AG04449 (cell line): Measurements from ENCODE around the gene ERC2.

Experiments
- CTCF ChIA-PET: fragments of 350-600 bp; formaldehyde crosslinking; extraction: SDS; loops from one replicate; lab custom pipeline; 2021; ENCODE audit warnings: antibody characterized with exemption; lab: Yijun Ruan, JAX
- POLR2A ChIA-PET: fragments of 400-600, 350-600 bp; formaldehyde crosslinking; extraction: SDS; loops from one replicate; lab custom pipeline; 2020; ENCODE audit warnings: antibody characterized with exemption, inconsistent platforms; lab: Yijun Ruan, JAX
- DNase-seq: peaks from one replicate; pipeline ENCODE4 v3.0.0-alpha.2; 2010; ENCODE audit warnings: low read depth, low spot score
- H3K4me3 ChIP-seq: 2 replicates; pipeline ENCODE4 v1.5.1; 2011; ENCODE audit warnings: low read depth, mild to moderate bottlenecking, control low read depth, low read length
- TF ChIP-seq, protein P1 (sequence below): IDR thresholded peaks from one replicate; pipeline ENCODE4 v1.5.1; 2011; ENCODE audit warnings: mild to moderate bottlenecking, moderate library complexity, low read length, control low read depth, inconsistent platforms; ENCODE audit not compliant: insufficient read depth; ENCODE audit errors: missing control alignments

Gene ERC2

DNA sequence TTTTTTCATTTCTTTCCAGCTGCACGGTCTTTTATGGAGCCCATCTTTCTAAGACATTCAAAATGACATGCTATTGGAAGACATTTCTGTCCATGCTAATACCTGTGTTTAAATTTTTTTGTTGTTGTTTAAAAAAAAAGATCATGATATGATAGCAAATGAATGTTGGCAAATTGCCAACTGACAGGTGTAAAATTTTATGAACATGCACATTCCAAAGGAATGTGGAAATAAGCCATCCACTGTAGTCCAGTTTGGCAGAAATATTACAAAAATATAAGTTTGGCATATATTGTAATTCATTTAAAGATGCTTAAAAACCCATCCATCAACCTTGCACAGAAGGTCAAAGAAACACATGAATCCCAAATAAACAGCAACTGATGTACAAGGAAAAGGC is 905.6 kb downstream of the ERC2 start:
- CTCF ChIA-PET = no interaction called here

DNA sequence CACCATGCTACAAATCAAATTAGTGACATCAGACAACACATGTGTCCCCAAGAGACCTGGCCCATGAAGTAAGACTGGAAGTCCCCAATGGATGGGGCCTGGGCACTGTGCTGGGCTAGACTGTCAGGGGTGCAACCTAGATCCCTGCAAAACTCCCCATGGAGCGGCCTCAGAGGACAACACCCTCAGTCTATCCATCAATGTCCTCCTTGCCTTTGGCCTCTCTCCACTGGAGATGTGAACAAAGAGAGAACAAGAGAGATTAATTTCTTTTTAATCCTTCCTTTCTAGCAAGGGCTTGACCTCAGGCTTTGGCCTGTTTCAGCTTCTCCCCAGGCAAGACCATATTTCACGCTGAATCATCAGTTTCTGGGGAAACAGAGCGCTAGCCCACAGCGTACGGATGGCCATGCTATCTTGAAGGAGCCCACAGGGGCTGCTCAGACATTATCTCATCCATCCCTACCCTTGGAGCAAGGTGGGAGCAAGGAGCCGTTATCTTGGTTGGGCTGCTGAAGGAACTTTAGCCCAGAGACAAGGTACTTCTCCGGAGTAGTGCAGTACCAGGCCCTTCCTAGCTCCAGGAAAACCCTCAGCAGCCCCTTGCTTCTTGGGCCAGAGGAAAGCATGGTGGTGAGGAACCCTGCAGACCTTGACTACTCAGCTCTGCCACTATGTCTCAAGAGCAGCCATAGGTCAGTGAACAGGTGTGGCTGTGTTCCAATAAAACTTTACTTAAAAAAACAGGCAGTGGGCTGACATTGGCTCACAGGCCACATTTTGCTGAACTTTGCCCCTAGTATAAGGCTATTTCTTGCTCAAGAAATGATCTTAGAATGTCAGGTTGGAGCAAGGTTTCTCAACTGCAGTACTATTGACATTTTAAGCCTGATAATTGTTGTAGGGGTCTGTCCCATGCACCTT is 908.5 kb downstream of the ERC2 start:
- no peak for DNase-seq

More for the DNA sequence above, 905.6 kb downstream of the ERC2 start:
- H3K4me3 ChIP-seq = no peak overlapping the region
- POLR2A ChIA-PET = no interaction called here
- no peak for DNase-seq
- TF ChIP-seq, protein P1, sequence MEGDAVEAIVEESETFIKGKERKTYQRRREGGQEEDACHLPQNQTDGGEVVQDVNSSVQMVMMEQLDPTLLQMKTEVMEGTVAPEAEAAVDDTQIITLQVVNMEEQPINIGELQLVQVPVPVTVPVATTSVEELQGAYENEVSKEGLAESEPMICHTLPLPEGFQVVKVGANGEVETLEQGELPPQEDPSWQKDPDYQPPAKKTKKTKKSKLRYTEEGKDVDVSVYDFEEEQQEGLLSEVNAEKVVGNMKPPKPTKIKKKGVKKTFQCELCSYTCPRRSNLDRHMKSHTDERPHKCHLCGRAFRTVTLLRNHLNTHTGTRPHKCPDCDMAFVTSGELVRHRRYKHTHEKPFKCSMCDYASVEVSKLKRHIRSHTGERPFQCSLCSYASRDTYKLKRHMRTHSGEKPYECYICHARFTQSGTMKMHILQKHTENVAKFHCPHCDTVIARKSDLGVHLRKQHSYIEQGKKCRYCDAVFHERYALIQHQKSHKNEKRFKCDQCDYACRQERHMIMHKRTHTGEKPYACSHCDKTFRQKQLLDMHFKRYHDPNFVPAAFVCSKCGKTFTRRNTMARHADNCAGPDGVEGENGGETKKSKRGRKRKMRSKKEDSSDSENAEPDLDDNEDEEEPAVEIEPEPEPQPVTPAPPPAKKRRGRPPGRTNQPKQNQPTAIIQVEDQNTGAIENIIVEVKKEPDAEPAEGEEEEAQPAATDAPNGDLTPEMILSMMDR = no peak

DNA sequence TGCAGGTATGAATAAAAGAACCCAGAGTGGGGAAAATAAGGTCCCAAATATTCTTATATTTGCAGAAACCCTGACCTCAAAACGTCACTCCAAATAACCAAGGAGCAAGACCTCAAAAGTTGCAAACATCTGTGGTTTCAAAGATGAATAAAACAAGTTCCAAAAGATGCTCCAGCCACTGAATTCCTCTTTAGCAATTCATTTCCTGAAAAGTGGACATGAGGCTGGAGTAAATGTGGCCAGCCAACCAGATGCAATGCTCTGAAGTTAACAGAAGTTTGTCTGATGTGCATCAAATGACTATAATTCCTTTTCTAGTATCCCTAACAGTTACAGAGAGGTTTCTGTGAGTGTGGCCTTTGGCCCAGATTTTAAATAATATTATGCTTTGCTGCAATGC is 910.0 kb downstream of the ERC2 start:
- TF ChIP-seq, protein P1 = no peak
- no peak overlapping the region for H3K4me3 ChIP-seq
- peak; percentile 16 for DNase-seq
- ChIA-PET CTCF (no interaction called here), POLR2A (no interaction called here)

More for the DNA sequence above, 908.5 kb downstream of the ERC2 start:
- ChIA-PET POLR2A (no interaction called here), CTCF (no interaction called here)
- TF ChIP-seq, protein P1 = no peak
- no peak overlapping the region for H3K4me3 ChIP-seq

DNA sequence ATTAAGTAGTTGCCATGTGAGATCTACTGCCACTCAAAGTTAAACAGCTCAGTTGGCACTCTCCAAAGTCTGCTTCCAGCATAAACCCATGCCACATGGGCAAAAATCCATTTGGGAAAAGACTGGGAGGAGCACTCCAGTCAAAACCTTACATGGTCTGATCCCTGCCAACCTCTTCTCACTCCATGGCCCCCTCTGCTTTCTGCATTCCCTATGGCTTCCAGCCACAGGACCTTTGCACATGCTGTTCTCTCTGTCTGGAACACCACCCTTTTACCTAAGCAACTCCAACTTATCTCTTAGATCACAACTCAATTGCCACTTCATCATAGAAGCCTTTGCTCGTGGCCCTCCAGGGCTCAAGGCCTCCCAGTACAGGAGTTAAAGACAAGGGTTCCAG is 910.7 kb downstream of the ERC2 start:
- TF ChIP-seq, protein P1 = no peak
- ChIA-PET POLR2A (no interaction called here), CTCF (no interaction called here)
- no peak for DNase-seq
- H3K4me3 ChIP-seq = no peak overlapping the region

DNA sequence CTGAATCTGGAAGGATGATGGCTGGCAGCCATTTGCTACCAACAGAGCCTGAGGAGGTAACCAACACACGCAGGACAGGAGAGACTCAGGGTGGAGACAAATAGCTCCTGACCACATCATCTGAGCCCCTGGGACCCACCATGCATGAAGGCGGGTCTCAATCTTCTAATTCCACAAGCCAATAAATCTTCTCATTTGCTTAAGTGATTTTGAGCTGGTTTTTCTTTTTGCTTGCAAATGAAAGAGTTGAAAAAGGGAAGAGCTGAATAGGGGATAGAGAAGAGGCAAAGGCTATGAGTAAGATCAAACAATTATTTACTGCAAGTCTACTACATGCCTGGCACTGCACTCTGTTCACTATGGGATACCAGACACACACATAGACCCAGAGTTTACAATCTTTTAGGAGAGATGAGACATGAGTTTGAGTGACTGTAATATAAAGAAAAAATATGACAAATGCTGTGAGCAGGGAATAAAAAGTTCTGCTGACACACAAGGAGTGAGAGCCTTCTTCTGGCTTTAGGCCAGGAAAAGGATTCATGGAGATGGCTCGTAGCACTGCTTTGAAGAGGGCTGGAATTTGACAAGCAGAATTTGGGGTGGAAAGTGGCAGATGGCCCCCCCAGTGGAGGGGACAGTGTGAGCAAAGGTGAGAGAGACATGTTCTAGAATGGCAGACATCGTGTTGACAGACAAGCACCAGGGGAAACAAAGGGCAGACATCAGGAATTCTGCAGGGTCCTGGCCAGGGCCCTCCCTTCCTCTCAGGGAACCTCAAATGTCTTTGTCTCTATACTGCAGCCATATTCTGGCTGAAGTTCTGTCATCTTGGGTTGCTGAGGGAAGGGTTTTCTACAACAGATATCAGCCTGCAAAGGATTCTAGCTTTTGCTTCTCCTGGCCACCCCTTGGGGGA is 911.4 kb downstream of the ERC2 start:
- CTCF ChIA-PET = interaction anchor here (0.8 to 0.9 kb wide), 2 partner anchors 10 to 64 kb away, joined by 3 read pairs; no protein-coding TSS in a partner anchor
- TF ChIP-seq, protein P1 = no peak
- DNase-seq = no peak
- no peak overlapping the region for H3K4me3 ChIP-seq
- POLR2A ChIA-PET = no interaction called here
